ENCODE measurements around the gene BBOX1. TPM values are rescaled to one million over a fixed set of nuclear protein-coding genes. Genes with fewer than 3 reads are reported as not detected.

Gene BBOX1
- total and polyA plus RNA-seq, 2 of the 8 experiments (the other 6 are each of a cell fraction or from before 2014, with no cell fraction given): not detected

DNA sequence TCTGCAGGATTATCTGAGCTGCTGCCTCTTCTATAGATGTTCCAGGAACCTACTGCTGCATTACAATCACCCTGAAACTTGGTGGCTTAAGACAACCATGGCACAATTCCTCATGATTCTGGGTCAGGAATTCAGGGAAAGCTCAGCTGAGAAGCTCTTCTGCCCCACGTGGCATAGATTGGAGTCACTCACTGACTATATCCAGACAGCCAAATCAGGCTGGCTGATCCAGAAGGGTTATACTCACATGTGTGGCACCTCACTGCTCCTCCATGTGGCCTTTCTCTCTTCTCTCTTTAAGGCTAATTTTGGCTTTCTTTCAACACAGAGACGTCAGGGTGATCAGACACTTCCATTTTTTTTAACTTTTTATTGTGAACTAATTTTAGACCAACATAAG lies 125.5 kb downstream of the BBOX1 start:
- no peak overlapping the region for H3K14ac ChIP-seq (ENCODE audit: insufficient read length)
- ChIA-PET POLR2A (ENCODE audit: partially characterized antibody) (interaction anchor here (1.7 kb wide), 1 partner anchor 11 kb away, joined by 3 read pairs; no protein-coding TSS in a partner anchor), CTCF (ENCODE audit: partially characterized antibody) (interaction anchor here (1.5 kb wide), 1 partner anchor 17 kb away, joined by 3 read pairs; no protein-coding TSS in a partner anchor)
- 54% methylated on average over 2 of the region's 2 CpGs; no CpG with 5 or more reads in 1 of the 2 experiments for WGBS, 2 experiments (ENCODE audit: extremely low coverage in 1 of 2, insufficient coverage in 1 of 2, insufficient read length in 1 of 2, insufficient replicate concordance in 2 of 2, low coverage in 1 of 2, low lambda C conversion rate in 2 of 2, missing lambda C conversion rate in 1 of 2)
- H3K9me3 ChIP-seq (ENCODE audit: insufficient read depth in 2 of 2, low read depth in 1 of 2, low read length in 1 of 2): no peaks in the 10 kb centered on the region
- no peak overlapping the region for H3K56ac ChIP-seq (replicated peaks; ENCODE audit: insufficient read length, low read depth, low read length)
- H3K36me3 ChIP-seq (ENCODE audit: control insufficient read depth in 2 of 4, insufficient read depth in 4 of 4, low read length in 3 of 4): no peaks in the 10 kb centered on the region
- no peak overlapping the region for H4K91ac ChIP-seq (replicated peaks; ENCODE audit: insufficient read length, low read length)
- peak; percentile 45 for FAIRE-seq
- H3K4ac ChIP-seq (replicated peaks; ENCODE audit: insufficient read length, low read depth, low read length): no peak overlapping the region
- no peak overlapping the region for H3K4me2 ChIP-seq (ENCODE audit: insufficient read depth in 1 of 2, low read depth in 2 of 2, low read length in 2 of 2)
- H2BK15ac ChIP-seq (ENCODE audit: low read length): no peak overlapping the region
- H2AFZ ChIP-seq (ENCODE audit: low read length): no peak overlapping the region
- no peaks in the 10 kb centered on the region for H3K23me2 ChIP-seq (ENCODE audit: low read depth, low read length)
- H3K23ac ChIP-seq (ENCODE audit: insufficient read length): no peak overlapping the region
- no peak overlapping the region for H2BK5ac ChIP-seq (ENCODE audit: low read depth, low read length)
- H3K27me3 ChIP-seq (replicated peaks in 1 of 4; ENCODE audit: control insufficient read depth in 3 of 4, extremely low read depth in 1 of 4, insufficient read depth in 3 of 4, low read length in 3 of 4): no peaks in the 10 kb centered on the region
- no peaks in the 10 kb centered on the region for H3K79me2 ChIP-seq (ENCODE audit: control insufficient read depth in 1 of 2, insufficient read depth in 2 of 2, low read length in 2 of 2)
- H2AK5ac ChIP-seq (ENCODE audit: low read depth, low read length): no peak overlapping the region
- H3K79me1 ChIP-seq (ENCODE audit: low read depth, low read length): no peaks in the 10 kb centered on the region
- H3K27ac ChIP-seq (ENCODE audit: low read depth, low read length): no peak overlapping the region
- H4K5ac ChIP-seq (ENCODE audit: insufficient read length, low read depth, low read length): no peak overlapping the region
- peak in 1 of 2 experiments; percentile 17; a peak in 2 of 4 replicates for TF ChIP-seq RAD21 (IDR thresholded peaks at IDR 0.05 in 1 of 2, conservative IDR thresholded peaks at IDR 0.05 in 1 of 2; ENCODE audit: low read depth in 2 of 2, low read length in 2 of 2)
- TF ChIP-seq, protein P1, sequence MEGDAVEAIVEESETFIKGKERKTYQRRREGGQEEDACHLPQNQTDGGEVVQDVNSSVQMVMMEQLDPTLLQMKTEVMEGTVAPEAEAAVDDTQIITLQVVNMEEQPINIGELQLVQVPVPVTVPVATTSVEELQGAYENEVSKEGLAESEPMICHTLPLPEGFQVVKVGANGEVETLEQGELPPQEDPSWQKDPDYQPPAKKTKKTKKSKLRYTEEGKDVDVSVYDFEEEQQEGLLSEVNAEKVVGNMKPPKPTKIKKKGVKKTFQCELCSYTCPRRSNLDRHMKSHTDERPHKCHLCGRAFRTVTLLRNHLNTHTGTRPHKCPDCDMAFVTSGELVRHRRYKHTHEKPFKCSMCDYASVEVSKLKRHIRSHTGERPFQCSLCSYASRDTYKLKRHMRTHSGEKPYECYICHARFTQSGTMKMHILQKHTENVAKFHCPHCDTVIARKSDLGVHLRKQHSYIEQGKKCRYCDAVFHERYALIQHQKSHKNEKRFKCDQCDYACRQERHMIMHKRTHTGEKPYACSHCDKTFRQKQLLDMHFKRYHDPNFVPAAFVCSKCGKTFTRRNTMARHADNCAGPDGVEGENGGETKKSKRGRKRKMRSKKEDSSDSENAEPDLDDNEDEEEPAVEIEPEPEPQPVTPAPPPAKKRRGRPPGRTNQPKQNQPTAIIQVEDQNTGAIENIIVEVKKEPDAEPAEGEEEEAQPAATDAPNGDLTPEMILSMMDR (IDR thresholded peaks at IDR 0.05; ENCODE audit: control extremely low read depth in 1 of 3, insufficient read depth in 1 of 3, low read depth in 1 of 3, low read length in 3 of 3): peak in 2 of 3 experiments; percentile 2 to 31; a peak in 1 of 4 replicates
- no peak for TF ChIP-seq FOSL1 (IDR thresholded peaks at IDR 0.05; ENCODE audit: insufficient read depth, low read depth, low read length)
- DNase-seq (ENCODE audit: low read depth in 1 of 2, low spot score in 2 of 2): no peak
- H3K4me1 ChIP-seq (replicated peaks in 1 of 4; ENCODE audit: control insufficient read depth in 3 of 4, insufficient read depth in 4 of 4, low read length in 3 of 4): no peaks in the 10 kb centered on the region
- no peak overlapping the region for H4K8ac ChIP-seq (ENCODE audit: extremely low read depth, insufficient read depth, low read length)
- H2BK20ac ChIP-seq (ENCODE audit: low read length): no peak overlapping the region
- H4K20me1 ChIP-seq (replicated peaks in 1 of 2; ENCODE audit: control insufficient read depth in 1 of 2, insufficient read depth in 2 of 2, low read length in 2 of 2): no peaks in the 10 kb centered on the region
- no peak overlapping the region for H3K9ac ChIP-seq (replicated peaks in 1 of 4; ENCODE audit: extremely low read depth in 1 of 4, low read depth in 3 of 4, low read length in 3 of 4)
- H3K18ac ChIP-seq (ENCODE audit: extremely low read depth, low read length): no peak overlapping the region
- no peak overlapping the region for H2BK120ac ChIP-seq (replicated peaks; ENCODE audit: low read depth, low read length)
- no peak overlapping the region for H2BK12ac ChIP-seq (ENCODE audit: low read depth, low read length)
- H3K4me3 ChIP-seq (ENCODE audit: extremely low read depth in 1 of 4, insufficient read depth in 2 of 4, low read depth in 3 of 4, low read length in 4 of 4): no peak overlapping the region

All from H1 (cell line).